Germinal center (tissue), 1 donor: ENCODE measurements around the gene HTT.

Experiments used
- DNase-seq: peaks from one replicate; pipeline ENCODE4 v3.0.0; 2012; ENCODE audit warnings: mixed read lengths, low spot score

Gene HTT

GRCh38 chr4:3074078-3074845, at the start of gene HTT, which contains the start of gene HTT-AS:
Gene HTT, plus strand, starts transcription at chr4:3074681. Its CDS starts 145 bp downstream, at chr4:3074826.
Gene HTT-AS, minus strand, starts transcription at chr4:3074538.
- DNase-seq = peak; percentile 97

GRCh38 chr4:3025881-3026280, 48.6 kb upstream of the HTT start:
- no peak for DNase-seq

- DNase-seq = no peak
Observed at GRCh38 chr4:3026540-3026939, 47.9 kb upstream of the HTT start.

- no peak for DNase-seq
Observed at GRCh38 chr4:3029464-3029863, 45.0 kb upstream of the HTT start.

GRCh38 chr4:3030566-3031356, 43.7 kb upstream of the HTT start:
- DNase-seq = no peak

- DNase-seq = no peak
Observed at GRCh38 chr4:3031357-3032082, 43.0 kb upstream of the HTT start.

- DNase-seq = no peak
Observed at GRCh38 chr4:3034231-3034630, 40.2 kb upstream of the HTT start.

- DNase-seq = no peak
Observed at GRCh38 chr4:3035249-3035648, 39.2 kb upstream of the HTT start.

GRCh38 chr4:3035674-3036073, 38.8 kb upstream of the HTT start:
- DNase-seq = no peak

GRCh38 chr4:3036131-3036952, 38.1 kb upstream of the HTT start:
- no peak for DNase-seq

- DNase-seq = no peak
Observed at GRCh38 chr4:3037957-3038461, 36.5 kb upstream of the HTT start.

- DNase-seq = no peak
Observed at GRCh38 chr4:3039706-3040366, 34.6 kb upstream of the HTT start.

GRCh38 chr4:3040452-3041191, 33.9 kb upstream of the HTT start:
- peak; percentile 43 for DNase-seq

- peak; percentile 42 for DNase-seq
Observed at GRCh38 chr4:3041192-3042142, 33.0 kb upstream of the HTT start.

- no peak for DNase-seq
Observed at GRCh38 chr4:3042226-3042625, 32.3 kb upstream of the HTT start.

- DNase-seq = no peak
Observed at GRCh38 chr4:3043282-3044020, 31.0 kb upstream of the HTT start.

GRCh38 chr4:3044870-3045819, 29.3 kb upstream of the HTT start:
- no peak for DNase-seq
